ENCODE results near the gene ETFBKMT. TPM values are rescaled to one million over a fixed set of nuclear protein-coding genes. Genes with fewer than 3 reads are reported as not detected.

Gene ETFBKMT
- total RNA-seq, 1 experiment from 2014 or later, result 2.4 TPM

- ChIA-PET CTCF (interaction anchor here (0.6 kb wide), 1 partner anchor 18 kb away, joined by 9 read pairs; no protein-coding TSS in a partner anchor), POLR2A (ENCODE audit: unreplicated experiment) (interaction anchor here (0.7 kb wide), 2 partner anchors 22 to 156 kb away, joined by 5 to 32 read pairs; no protein-coding TSS in a partner anchor)
- H3K9me2 ChIP-seq (ENCODE audit: insufficient read depth), result no peaks in the 10 kb centered on the region
- H4K20me1 ChIP-seq (ENCODE audit: insufficient read depth), result no peaks in the 10 kb centered on the region
- intact Hi-C loops (cut with micrococcal nuclease; ENCODE audit: unreplicated experiment), result no loop called here
- no peaks in the 10 kb centered on the region for H3K79me2 ChIP-seq (ENCODE audit: low read depth)
- no peak for DNase-seq
- no peaks in the 10 kb centered on the region for H3K9me3 ChIP-seq (ENCODE audit: insufficient read depth, low read depth)
- no peak overlapping the region for H2AFZ ChIP-seq
- no peak overlapping the region for H3K4me3 ChIP-seq
- TF ChIP-seq CTCF (conservative IDR thresholded peaks at IDR 0.05) (no peak), EZH2 (IDR thresholded peaks at IDR 0.05; ENCODE audit: low read depth) (no peak)
- BruUV-seq (replicated peaks), result no TSS peak
- no peaks in the 10 kb centered on the region for H3F3A ChIP-seq (ENCODE audit: insufficient read depth, low read depth)
- H3K4me2 ChIP-seq, result no peak overlapping the region
- H3K36me3 ChIP-seq (ENCODE audit: low read depth), result no peaks in the 10 kb centered on the region
- H3K27ac ChIP-seq, result no peak overlapping the region
- no peaks in the 10 kb centered on the region for H3K4me1 ChIP-seq (replicated peaks; ENCODE audit: insufficient read depth)
- no peaks in the 10 kb centered on the region for H3K27me3 ChIP-seq (ENCODE audit: insufficient read depth, low read depth)
Measured at GRCh38 chr12:31627456-31628054, 31.9 kb upstream of the ETFBKMT start.

GRCh38 chr12:31629756-31630732 is 29.4 kb upstream of the ETFBKMT start:
- ChIA-PET CTCF (interaction anchor here (0.6 kb wide), 1 partner anchor 505 kb away, joined by 4 read pairs; no protein-coding TSS in a partner anchor), POLR2A (ENCODE audit: unreplicated experiment) (no interaction called here)
- Histone ChIP-seq H3K36me3 (ENCODE audit: low read depth) (no peaks in the 10 kb centered on the region), H3K79me2 (ENCODE audit: low read depth) (no peaks in the 10 kb centered on the region), H3K9me2 (ENCODE audit: insufficient read depth) (no peaks in the 10 kb centered on the region), H3K4me2 (no peak overlapping the region), H3K27me3 (ENCODE audit: insufficient read depth, low read depth) (no peaks in the 10 kb centered on the region), H3K27ac (no peak overlapping the region), H3K9me3 (ENCODE audit: insufficient read depth, low read depth) (no peaks in the 10 kb centered on the region), H3F3A (ENCODE audit: insufficient read depth, low read depth) (no peaks in the 10 kb centered on the region), H3K4me3 (no peak overlapping the region), H4K20me1 (ENCODE audit: insufficient read depth) (no peaks in the 10 kb centered on the region), H3K4me1 (replicated peaks; ENCODE audit: insufficient read depth) (no peaks in the 10 kb centered on the region), H2AFZ (no peak overlapping the region)
- intact Hi-C loops (cut with micrococcal nuclease; ENCODE audit: unreplicated experiment), result no loop called here
- BruUV-seq (replicated peaks), result no TSS peak
- TF ChIP-seq EZH2 (IDR thresholded peaks at IDR 0.05; ENCODE audit: low read depth), result no peak
- no peak for TF ChIP-seq CTCF (conservative IDR thresholded peaks at IDR 0.05)
- no peak for DNase-seq

- Histone ChIP-seq H3K27ac (no peak overlapping the region), H3K36me3 (ENCODE audit: low read depth) (no peaks in the 10 kb centered on the region), H3K9me2 (ENCODE audit: insufficient read depth) (no peaks in the 10 kb centered on the region), H3K4me2 (no peak overlapping the region), H3K79me2 (ENCODE audit: low read depth) (no peaks in the 10 kb centered on the region), H3K4me1 (replicated peaks; ENCODE audit: insufficient read depth) (no peaks in the 10 kb centered on the region), H3K4me3 (no peak overlapping the region), H3K9me3 (ENCODE audit: insufficient read depth, low read depth) (no peaks in the 10 kb centered on the region), H3F3A (ENCODE audit: insufficient read depth, low read depth) (no peaks in the 10 kb centered on the region), H4K20me1 (ENCODE audit: insufficient read depth) (no peaks in the 10 kb centered on the region), H2AFZ (no peak overlapping the region), H3K27me3 (ENCODE audit: insufficient read depth, low read depth) (no peaks in the 10 kb centered on the region)
- ChIA-PET POLR2A (ENCODE audit: unreplicated experiment) (no interaction called here), CTCF (no interaction called here)
- BruUV-seq (replicated peaks), result no TSS peak
- intact Hi-C loops (cut with micrococcal nuclease; ENCODE audit: unreplicated experiment), result no loop called here
- no peak for DNase-seq
- no peak for TF ChIP-seq CTCF (conservative IDR thresholded peaks at IDR 0.05)
- no peak for TF ChIP-seq EZH2 (IDR thresholded peaks at IDR 0.05; ENCODE audit: low read depth)
Measured at GRCh38 chr12:31631023-31631724, 28.3 kb upstream of the ETFBKMT start.
